ENCODE measurements around the gene PTPRT. TPM values are rescaled to one million over a fixed set of nuclear protein-coding genes. Genes with fewer than 3 reads are reported as not detected.

The PTPRT gene
- total and polyA plus RNA-seq, 2 of the 13 experiments (the other 11 are each of a cell fraction or from before 2014, with no cell fraction given), result under 0.01 to 0.09 TPM

GRCh38 chr20:42507874-42508273 is 681.8 kb downstream of the PTPRT start:
- no peak for TF ChIP-seq ZBTB34 (CRISPR knock-in tag; IDR thresholded peaks at IDR 0.05)
- TF ChIP-seq ZSCAN29 (CRISPR knock-in tag; conservative IDR thresholded peaks at IDR 0.05), result no peak
- TF ChIP-seq ZNF724P (CRISPR knock-in tag; IDR thresholded peaks at IDR 0.05; ENCODE audit: borderline replicate concordance), result no peak
- no peak for TF ChIP-seq ZNF580 (CRISPR knock-in tag; IDR thresholded peaks at IDR 0.05; ENCODE audit: borderline replicate concordance, low read depth)
- TF ChIP-seq, protein P1, sequence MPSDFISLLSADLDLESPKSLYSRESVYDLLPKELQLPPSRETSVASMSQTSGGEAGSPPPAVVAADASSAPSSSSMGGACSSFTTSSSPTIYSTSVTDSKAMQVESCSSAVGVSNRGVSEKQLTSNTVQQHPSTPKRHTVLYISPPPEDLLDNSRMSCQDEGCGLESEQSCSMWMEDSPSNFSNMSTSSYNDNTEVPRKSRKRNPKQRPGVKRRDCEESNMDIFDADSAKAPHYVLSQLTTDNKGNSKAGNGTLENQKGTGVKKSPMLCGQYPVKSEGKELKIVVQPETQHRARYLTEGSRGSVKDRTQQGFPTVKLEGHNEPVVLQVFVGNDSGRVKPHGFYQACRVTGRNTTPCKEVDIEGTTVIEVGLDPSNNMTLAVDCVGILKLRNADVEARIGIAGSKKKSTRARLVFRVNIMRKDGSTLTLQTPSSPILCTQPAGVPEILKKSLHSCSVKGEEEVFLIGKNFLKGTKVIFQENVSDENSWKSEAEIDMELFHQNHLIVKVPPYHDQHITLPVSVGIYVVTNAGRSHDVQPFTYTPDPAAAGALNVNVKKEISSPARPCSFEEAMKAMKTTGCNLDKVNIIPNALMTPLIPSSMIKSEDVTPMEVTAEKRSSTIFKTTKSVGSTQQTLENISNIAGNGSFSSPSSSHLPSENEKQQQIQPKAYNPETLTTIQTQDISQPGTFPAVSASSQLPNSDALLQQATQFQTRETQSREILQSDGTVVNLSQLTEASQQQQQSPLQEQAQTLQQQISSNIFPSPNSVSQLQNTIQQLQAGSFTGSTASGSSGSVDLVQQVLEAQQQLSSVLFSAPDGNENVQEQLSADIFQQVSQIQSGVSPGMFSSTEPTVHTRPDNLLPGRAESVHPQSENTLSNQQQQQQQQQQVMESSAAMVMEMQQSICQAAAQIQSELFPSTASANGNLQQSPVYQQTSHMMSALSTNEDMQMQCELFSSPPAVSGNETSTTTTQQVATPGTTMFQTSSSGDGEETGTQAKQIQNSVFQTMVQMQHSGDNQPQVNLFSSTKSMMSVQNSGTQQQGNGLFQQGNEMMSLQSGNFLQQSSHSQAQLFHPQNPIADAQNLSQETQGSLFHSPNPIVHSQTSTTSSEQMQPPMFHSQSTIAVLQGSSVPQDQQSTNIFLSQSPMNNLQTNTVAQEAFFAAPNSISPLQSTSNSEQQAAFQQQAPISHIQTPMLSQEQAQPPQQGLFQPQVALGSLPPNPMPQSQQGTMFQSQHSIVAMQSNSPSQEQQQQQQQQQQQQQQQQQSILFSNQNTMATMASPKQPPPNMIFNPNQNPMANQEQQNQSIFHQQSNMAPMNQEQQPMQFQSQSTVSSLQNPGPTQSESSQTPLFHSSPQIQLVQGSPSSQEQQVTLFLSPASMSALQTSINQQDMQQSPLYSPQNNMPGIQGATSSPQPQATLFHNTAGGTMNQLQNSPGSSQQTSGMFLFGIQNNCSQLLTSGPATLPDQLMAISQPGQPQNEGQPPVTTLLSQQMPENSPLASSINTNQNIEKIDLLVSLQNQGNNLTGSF (CRISPR knock-in tag; IDR thresholded peaks at IDR 0.05), result no peak
- H4K20me1 ChIP-seq (ENCODE audit: insufficient read depth, low read length), result no peaks in the 10 kb centered on the region
- no peaks in the 10 kb centered on the region for H3K79me2 ChIP-seq (ENCODE audit: insufficient read depth, low read length)
- H3K4me1 ChIP-seq (ENCODE audit: insufficient read depth, low read length), result no peaks in the 10 kb centered on the region
- H3K36me3 ChIP-seq (replicated peaks in 1 of 2; ENCODE audit: control insufficient read depth in 1 of 2, insufficient read depth in 2 of 2, low read length in 2 of 2), result no peaks in the 10 kb centered on the region
- 16% methylated on average over 3 of the region's 3 CpGs for WGBS (ENCODE audit: low lambda C conversion rate)
- no peak overlapping the region for H3K4me2 ChIP-seq (ENCODE audit: low read depth, low read length)
- H3K27me3 ChIP-seq (ENCODE audit: control insufficient read depth in 1 of 2, insufficient read depth in 2 of 2, low read length in 2 of 2), result no peaks in the 10 kb centered on the region
- ChIA-PET POLR2A (interaction anchor here (0.6 kb wide), 1 partner anchor 1168 kb away, joined by 3 read pairs; the partner anchor contains the start of gene LPIN3), CTCF (ENCODE audit: low intra/inter-chr PET ratio, low total read pairs) (no interaction called here)
- H3K9ac ChIP-seq (ENCODE audit: insufficient read depth, low read depth, low read length), result no peak overlapping the region
- no peak for FAIRE-seq
- no peak overlapping the region for H3K27ac ChIP-seq (ENCODE audit: extremely low read length, insufficient read depth, low read length)
- H2AFZ ChIP-seq (ENCODE audit: low read length), result no peak overlapping the region
- ATAC-seq, result no peak
- no TSS peak for BruUV-seq (replicated peaks)
- in situ Hi-C loops (cut with HindIII; ENCODE audit: extremely low pct_ligation_motif_present, low pct_unique_long_range_greater_than_20kb) (no loop called here), intact Hi-C loops (cut with micrococcal nuclease; ENCODE audit: unreplicated experiment) (no loop called here)
- DNase-seq (ENCODE audit: low spot score), result no peak
- H3K9me3 ChIP-seq (ENCODE audit: low read length), result 0 out of 2 replicates have a peak, but pooled peaks cover 3% of the 10 kb centered on the region
- no peak overlapping the region for H3K4me3 ChIP-seq (replicated peaks in 1 of 3; ENCODE audit: insufficient read depth in 1 of 3, low read depth in 2 of 3, low read length in 3 of 3)
